Breast epithelium (tissue), 4 donors: ENCODE measurements around the gene STRA8. TPM values are rescaled to one million over a fixed set of nuclear protein-coding genes. Genes with fewer than 3 reads are reported as not detected.

Source experiments
- DNase-seq, 2 donors: peaks; one replicate each; pipeline ENCODE4 v3.0.0-alpha.2; 2019; ENCODE audit warnings: low spot score in 2 of 2
- H3K27ac ChIP-seq, 2 donors: fragments of 200-600 bp; sonication (generic) in 1 of 2; one replicate each; pipeline ENCODE4 v1.5.1; 2016 to 2019; ENCODE audit warnings: mild to moderate bottlenecking in 1 of 2
- H3K27me3 ChIP-seq, 2 donors: fragments of 200-600 bp; sonication (generic) in 1 of 2; one replicate each; pipeline versions ENCODE4 v1.5.1 to v1.6.0; 2017 to 2019; ENCODE audit warnings: control low read depth in 1 of 2, mild to moderate bottlenecking in 1 of 2
- H3K36me3 ChIP-seq: fragments of 200-600 bp; one replicate; pipeline ENCODE4 v1.5.1; 2019
- H3K4me1 ChIP-seq, 2 donors: fragments of 200-600 bp; sonication (generic); one replicate each; pipeline ENCODE4 v1.5.1; 2016 to 2019; ENCODE audit warnings: control low read depth in 1 of 2
- H3K4me3 ChIP-seq, 3 donors: fragments of 200-600 bp; sonication (generic); 1 replicate in 2 of 3; 2 replicates in 1 of 3; pipeline ENCODE4 v1.5.1; 2016 to 2019; ENCODE audit warnings: mild to moderate bottlenecking in 3 of 3, moderate library complexity in 2 of 3
- H3K9me3 ChIP-seq, 2 donors: fragments of 200-600 bp; sonication (generic) in 1 of 2; one replicate each; pipeline ENCODE4 v1.5.1; 2016 to 2019; ENCODE audit warnings: control low read depth in 1 of 2
- CTCF ChIP-seq, 3 donors: fragments of 450-650 bp; IDR thresholded peaks; one replicate each; pipeline ENCODE4 v1.5.1; 2016 to 2017; ENCODE audit warnings: antibody characterized with exemption in 3 of 3, mild to moderate bottlenecking in 3 of 3, moderate library complexity in 3 of 3
- POLR2A ChIP-seq: fragments of 450-650 bp; IDR thresholded peaks from one replicate; pipeline ENCODE4 v1.6.1; 2016; ENCODE audit warnings: antibody characterized with exemption, mild to moderate bottlenecking, moderate library complexity
- POLR2AphosphoS5 ChIP-seq, 3 donors: sonication (generic); formaldehyde crosslinking; IDR thresholded peaks; one replicate each; pipeline ENCODE4 v1.6.1; 2017; ENCODE audit warnings: antibody characterized with exemption in 3 of 3
- intact Hi-C: fragments of 100-400 bp; cut with DNase I; formaldehyde crosslinking; loops from one replicate; pipeline ENCODE4 v1.15.1; 2023; ENCODE audit warnings: low total_unique reads
- total RNA-seq, 3 donors: library from RNA; depleted of rRNA; stranded (reverse); fragments of >200 nt; gene quantifications; one replicate each; pipeline ENCODE4 v1.1.0, GENCODE V29; 2016

Gene STRA8
- total RNA-seq, 3 donors from 2014 or later = not detected

GRCh38 chr7:135282561-135283254, 49.1 kb downstream of the STRA8 start:
- Histone ChIP-seq H3K27me3 (no peaks in the 10 kb centered on the region), H3K4me1 (peaks cover 0 to 8% of the 10 kb centered on the region in 2 donors), H3K36me3 (no peaks in the 10 kb centered on the region), H3K4me3 (no peak overlapping the region), H3K9me3 (no peaks in the 10 kb centered on the region), H3K27ac (no peak overlapping the region)
- intact Hi-C loops = loop anchor here (10.0 kb wide), 1 partner anchor 362 kb away; no protein-coding TSS in a partner anchor
- TF ChIP-seq POLR2A = no peak
- DNase-seq = no peak

- Histone ChIP-seq H3K27ac (no peak overlapping the region), H3K9me3 (no peaks in the 10 kb centered on the region), H3K36me3 (no peaks in the 10 kb centered on the region), H3K4me3 (no peak overlapping the region), H3K4me1 (peaks cover 0 to 8% of the 10 kb centered on the region in 2 donors), H3K27me3 (no peaks in the 10 kb centered on the region)
- TF ChIP-seq POLR2A = no peak
- no peak for TF ChIP-seq CTCF (IDR thresholded peaks at IDR 0.05)
- no peak for TF ChIP-seq POLR2AphosphoS5 (IDR thresholded peaks at IDR 0.05)
- DNase-seq = no peak
- intact Hi-C loops = loop anchor here (10.0 kb wide), 1 partner anchor 361 kb away; no protein-coding TSS in a partner anchor
Observed at GRCh38 chr7:135283959-135284638, 50.5 kb downstream of the STRA8 start.

- no peak overlapping the region for H3K4me3 ChIP-seq
- no peak for TF ChIP-seq POLR2AphosphoS5 (IDR thresholded peaks at IDR 0.05)
- no peak for TF ChIP-seq POLR2A
- TF ChIP-seq CTCF (IDR thresholded peaks at IDR 0.05) = no peak
- intact Hi-C loops = loop anchor here (10.0 kb wide), 1 partner anchor 359 kb away; no protein-coding TSS in a partner anchor
Observed at GRCh38 chr7:135285547-135286233, 52.1 kb downstream of the STRA8 start.

DNA sequence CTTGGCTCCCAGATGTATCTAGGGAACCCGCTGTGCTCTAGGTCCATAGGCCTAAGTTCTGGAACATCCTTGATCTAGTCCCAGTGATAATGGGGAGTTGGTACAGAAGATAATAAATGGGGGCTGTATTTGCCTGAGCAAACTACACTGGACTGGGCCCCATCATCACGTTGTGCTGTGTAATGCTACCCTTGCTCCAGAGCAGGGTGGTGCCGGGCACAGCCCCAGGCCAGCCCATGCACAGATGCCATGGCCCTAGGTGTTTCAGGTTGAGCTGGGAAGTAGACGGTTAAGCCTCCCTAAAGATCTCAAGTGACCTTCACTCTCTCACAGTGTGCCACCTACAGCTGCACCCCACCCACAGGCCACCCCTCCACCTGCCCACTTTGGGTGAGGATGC, 53.2 kb downstream of the STRA8 start:
- intact Hi-C loops = loop anchor here (10.0 kb wide), 1 partner anchor 358 kb away; no protein-coding TSS in a partner anchor
- Histone ChIP-seq H3K27me3 (no peaks in the 10 kb centered on the region), H3K4me3 (no peak overlapping the region), H3K4me1 (peaks cover 0 to 1% of the 10 kb centered on the region in 2 donors), H3K27ac (no peak overlapping the region), H3K9me3 (no peaks in the 10 kb centered on the region), H3K36me3 (no peaks in the 10 kb centered on the region)
- no peak for TF ChIP-seq POLR2A
- no peak for TF ChIP-seq POLR2AphosphoS5 (IDR thresholded peaks at IDR 0.05)
- TF ChIP-seq CTCF (IDR thresholded peaks at IDR 0.05) = no peak
- DNase-seq = no peak

More at GRCh38 chr7:135285547-135286233, 52.1 kb downstream of the STRA8 start:
- no peak for DNase-seq
- Histone ChIP-seq H3K4me1 (peaks cover 0 to 8% of the 10 kb centered on the region in 2 donors), H3K36me3 (no peaks in the 10 kb centered on the region), H3K27ac (no peak overlapping the region), H3K9me3 (no peaks in the 10 kb centered on the region), H3K27me3 (no peaks in the 10 kb centered on the region)

DNA sequence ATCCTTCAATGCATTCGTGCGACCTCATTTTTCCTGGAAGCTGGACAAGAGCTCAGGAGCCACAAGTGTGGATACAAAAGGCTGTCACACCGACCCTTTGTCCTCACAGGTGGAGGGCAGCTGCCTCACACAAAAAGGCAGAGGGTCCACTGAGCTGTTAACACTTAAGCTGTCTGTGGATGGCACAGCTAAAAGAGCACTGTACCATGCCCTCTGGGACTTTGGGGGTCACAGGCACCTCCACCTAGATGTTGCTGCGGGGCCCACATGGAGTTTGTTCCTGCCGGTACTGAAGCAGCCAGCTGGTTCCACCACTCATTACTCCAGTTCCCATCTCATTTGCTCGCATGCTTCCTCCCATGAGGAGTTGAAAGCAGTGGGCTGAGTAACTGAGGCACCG, 57.0 kb downstream of the STRA8 start:
- no peaks in the 10 kb centered on the region for H3K9me3 ChIP-seq
- TF ChIP-seq POLR2AphosphoS5 (IDR thresholded peaks at IDR 0.05) (no peak), POLR2A (no peak), CTCF (IDR thresholded peaks at IDR 0.05) (no peak)
- no peaks in the 10 kb centered on the region for H3K4me1 ChIP-seq
- intact Hi-C loops = no loop called here
- no peaks in the 10 kb centered on the region for H3K36me3 ChIP-seq
- no peaks in the 10 kb centered on the region for H3K27me3 ChIP-seq
- no peak for DNase-seq
- H3K27ac ChIP-seq = no peak overlapping the region
- no peak overlapping the region for H3K4me3 ChIP-seq
